ENCODE results near the gene CRYBA1.
"Not testable (repeated sequence)": the region's sequence is repeated elsewhere in the genome, so short reads cannot be mapped to it uniquely, and the experiment has no call there.

CRYBA1 gene

DNA sequence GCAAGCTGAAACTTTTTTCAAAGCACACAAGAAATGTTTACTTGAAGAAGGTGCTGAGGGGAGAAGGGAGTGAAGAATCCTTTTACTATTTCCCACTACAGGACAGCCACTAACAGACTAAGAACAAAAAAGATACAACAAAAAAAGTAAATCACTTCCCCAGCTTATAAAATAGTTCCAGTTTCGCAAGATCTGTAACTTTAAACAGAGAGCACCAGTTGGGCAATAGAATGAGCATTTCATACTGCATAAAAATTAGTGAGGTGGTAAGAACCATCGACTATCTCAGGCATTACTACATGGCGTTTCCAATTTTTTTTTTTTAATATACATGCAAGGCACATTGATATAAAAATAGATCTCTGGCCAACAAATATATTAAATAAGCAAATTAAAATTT is 11.1 kb downstream of the CRYBA1 start:
- H3K27ac ChIP-seq: no peak overlapping the region
- TF ChIP-seq, protein P1, sequence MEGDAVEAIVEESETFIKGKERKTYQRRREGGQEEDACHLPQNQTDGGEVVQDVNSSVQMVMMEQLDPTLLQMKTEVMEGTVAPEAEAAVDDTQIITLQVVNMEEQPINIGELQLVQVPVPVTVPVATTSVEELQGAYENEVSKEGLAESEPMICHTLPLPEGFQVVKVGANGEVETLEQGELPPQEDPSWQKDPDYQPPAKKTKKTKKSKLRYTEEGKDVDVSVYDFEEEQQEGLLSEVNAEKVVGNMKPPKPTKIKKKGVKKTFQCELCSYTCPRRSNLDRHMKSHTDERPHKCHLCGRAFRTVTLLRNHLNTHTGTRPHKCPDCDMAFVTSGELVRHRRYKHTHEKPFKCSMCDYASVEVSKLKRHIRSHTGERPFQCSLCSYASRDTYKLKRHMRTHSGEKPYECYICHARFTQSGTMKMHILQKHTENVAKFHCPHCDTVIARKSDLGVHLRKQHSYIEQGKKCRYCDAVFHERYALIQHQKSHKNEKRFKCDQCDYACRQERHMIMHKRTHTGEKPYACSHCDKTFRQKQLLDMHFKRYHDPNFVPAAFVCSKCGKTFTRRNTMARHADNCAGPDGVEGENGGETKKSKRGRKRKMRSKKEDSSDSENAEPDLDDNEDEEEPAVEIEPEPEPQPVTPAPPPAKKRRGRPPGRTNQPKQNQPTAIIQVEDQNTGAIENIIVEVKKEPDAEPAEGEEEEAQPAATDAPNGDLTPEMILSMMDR (conservative IDR thresholded peaks at IDR 0.05): no peak
- TF ChIP-seq ZFX (IDR thresholded peaks at IDR 0.05): no peak

DNA sequence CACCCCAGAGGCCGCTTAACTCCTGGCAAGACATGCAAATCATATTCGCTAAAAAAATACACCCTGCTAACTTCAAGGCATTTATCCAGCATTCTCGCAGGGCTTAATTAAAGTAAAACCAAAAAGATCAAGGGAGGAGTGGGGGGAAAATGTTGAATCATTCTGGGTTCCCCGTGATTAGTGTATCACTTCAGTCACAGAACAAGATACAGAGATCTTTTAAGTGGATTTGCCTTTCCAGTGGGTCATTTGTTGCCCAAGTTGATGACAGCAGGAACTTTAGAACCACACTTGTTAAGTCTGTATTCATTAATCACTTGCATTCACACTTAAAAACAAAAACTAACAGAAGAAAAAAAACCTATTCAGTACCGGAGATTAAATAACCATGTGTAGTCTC is 17.3 kb downstream of the CRYBA1 start:
- TF ChIP-seq, protein P1 (conservative IDR thresholded peaks at IDR 0.05): no peak
- TF ChIP-seq ZFX (IDR thresholded peaks at IDR 0.05): no peak
- H3K27ac ChIP-seq: no peak overlapping the region

DNA sequence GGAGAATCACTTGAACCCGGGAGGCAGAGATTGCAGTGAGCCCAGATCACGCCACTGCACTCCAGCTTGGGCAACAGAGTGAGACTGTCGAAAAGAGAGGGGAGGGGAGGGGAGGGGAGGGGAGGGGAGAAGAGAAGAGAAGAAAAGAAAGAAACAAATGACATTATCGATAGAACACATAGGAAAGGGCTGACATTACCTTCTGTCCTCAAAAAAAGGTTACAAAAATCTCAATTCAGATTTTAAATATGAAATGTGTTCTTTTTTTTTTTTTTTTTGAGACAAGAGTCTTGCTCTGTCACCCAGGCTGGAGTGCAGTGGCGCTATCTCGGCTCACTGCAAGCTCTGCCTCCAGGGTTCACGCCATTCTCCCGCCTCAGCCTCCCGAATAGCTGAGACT is 25.3 kb downstream of the CRYBA1 start:
- H3K27ac ChIP-seq: not testable (repeated sequence)

DNA sequence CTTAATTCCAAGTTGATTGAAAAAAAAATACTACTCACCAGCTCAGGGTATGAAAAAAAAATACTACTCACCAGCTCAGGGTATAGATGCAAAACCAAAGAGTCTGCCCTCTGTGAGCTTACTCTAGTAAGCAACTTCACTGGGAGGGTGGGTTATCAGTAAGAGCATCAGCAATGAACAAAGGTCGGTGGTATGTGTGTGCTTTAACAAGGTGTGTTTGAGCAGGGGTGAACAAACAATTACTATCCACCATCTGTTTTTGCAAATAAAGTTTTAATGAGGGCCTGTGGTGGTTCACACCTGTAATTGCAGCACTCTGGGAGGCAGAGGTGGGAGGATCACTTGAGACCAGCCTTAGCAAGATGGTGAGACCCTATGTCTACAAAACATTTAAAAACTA is 27.3 kb downstream of the CRYBA1 start:
- no peak overlapping the region for H3K27ac ChIP-seq
- TF ChIP-seq, protein P1 (conservative IDR thresholded peaks at IDR 0.05): no peak
- TF ChIP-seq ZFX (IDR thresholded peaks at IDR 0.05): no peak

DNA sequence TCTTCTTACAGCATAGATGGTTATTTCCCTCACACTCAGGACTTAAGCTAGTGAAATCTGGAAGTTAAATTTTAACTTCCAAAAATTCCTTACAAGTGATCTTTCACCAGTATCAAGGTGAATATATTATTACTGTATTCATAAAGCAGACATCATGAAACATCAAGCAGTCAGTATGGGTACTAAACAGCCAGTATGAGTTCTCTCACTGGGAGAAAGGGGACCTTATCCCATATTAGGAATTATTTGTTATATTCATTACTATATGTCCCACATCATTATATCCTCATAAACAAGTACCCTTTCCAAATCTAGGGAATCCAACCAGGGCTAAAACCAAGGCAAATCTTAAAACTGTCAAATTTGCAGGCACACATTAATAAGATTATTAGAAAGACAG is 32.0 kb downstream of the CRYBA1 start:
- no peak overlapping the region for H3K27ac ChIP-seq
- no peak for TF ChIP-seq ZFX (IDR thresholded peaks at IDR 0.05)
- TF ChIP-seq, protein P1 (conservative IDR thresholded peaks at IDR 0.05): no peak

DNA sequence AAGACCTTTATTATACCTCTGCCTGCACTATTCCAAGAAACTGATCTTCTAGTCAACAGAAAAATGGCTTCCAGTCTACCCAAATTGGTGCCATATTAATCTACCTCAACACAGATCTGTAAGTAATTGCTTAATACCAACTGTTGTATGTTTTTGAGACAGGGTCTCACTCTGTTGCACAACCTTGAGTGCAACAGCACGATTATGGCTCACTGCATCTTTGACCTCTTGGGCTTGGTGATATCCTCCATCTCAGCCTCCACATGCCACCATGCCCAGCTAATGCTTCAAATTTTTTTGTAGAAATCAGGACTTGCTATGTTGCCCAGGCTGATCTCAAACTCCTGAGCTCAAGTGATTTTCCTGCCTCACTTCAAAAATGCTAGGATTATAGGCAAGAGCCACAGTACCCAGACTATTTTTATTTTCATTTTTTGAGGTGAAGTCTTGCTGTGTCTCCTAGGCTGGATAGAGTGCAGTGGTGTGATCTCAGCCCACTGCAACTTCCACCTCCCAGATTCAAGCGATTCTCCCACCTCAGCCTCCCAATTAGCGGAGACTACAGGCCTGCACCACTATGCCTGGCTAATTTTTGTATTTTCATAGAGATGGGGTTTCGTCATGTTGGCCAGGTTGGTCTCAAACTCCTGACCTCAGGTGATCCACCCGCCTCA is 32.9 kb downstream of the CRYBA1 start:
- H3K27ac ChIP-seq: no peak overlapping the region
- TF ChIP-seq, protein P1 (conservative IDR thresholded peaks at IDR 0.05): no peak
- no peak for TF ChIP-seq ZFX (IDR thresholded peaks at IDR 0.05)

DNA sequence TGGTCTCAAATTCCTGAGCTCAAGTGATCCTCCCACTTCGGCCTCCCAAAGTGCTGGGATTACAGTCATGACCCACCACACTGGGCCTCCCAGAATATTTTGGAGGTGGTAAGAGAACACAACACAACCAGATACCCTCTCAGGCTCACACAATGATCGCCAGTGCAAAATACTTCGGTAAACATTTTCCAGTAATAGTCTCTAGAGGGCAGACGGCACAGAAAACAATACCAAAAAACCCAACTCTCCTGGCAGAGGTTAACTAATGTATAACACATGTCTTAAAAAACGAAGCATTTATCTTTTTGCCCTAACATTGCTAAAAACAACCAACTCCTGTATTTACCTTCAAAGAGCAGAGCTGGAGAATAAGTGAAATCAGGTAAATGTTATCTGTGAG is 36.8 kb downstream of the CRYBA1 start:
- no peak overlapping the region for H3K27ac ChIP-seq
- TF ChIP-seq, protein P1 (conservative IDR thresholded peaks at IDR 0.05): no peak; the same call in 1 of the 2 replicates
- no peak for TF ChIP-seq ZFX (IDR thresholded peaks at IDR 0.05)

DNA sequence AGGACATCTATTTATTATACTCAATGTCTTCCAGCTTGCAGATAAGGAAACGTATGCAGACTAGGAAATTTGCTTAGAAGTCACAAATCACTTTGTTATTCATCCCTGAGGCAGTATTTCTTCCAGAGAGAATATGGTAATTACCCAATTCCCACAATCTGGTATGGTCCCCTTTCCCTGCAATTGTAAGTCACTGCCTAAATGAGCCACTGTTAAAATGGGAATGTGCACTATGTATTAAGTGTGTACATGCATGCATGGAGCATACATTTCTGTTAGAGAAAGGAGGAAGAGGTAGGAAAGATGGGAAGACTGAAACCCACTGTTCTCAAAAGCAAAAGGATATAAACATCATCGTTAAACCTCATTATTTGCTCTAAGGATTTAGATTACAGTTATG is 37.3 kb downstream of the CRYBA1 start:
- H3K27ac ChIP-seq: no peak overlapping the region

More for the DNA sequence above, 37.3 kb downstream of the CRYBA1 start:
- TF ChIP-seq, protein P1 (conservative IDR thresholded peaks at IDR 0.05): no peak
- no peak for TF ChIP-seq ZFX (IDR thresholded peaks at IDR 0.05)

All from C4-2B (cell line).